NCI-H1105 treated with DMSO at 0.1 percent for 48 hours (cell line): Measurements from ENCODE around the gene BCAS4.
A peak's percentile ranks its signal among the peaks of the same experiment; 100 is the strongest.
"Not testable (repeated sequence)": the region's sequence is repeated elsewhere in the genome, so short reads cannot be mapped to it uniquely, and the experiment has no call there.

Experiments used
- DNase-seq: peaks from one replicate; lab custom pipeline; 2025; lab: John Stamatoyannopoulos, UW

The BCAS4 gene

DNA sequence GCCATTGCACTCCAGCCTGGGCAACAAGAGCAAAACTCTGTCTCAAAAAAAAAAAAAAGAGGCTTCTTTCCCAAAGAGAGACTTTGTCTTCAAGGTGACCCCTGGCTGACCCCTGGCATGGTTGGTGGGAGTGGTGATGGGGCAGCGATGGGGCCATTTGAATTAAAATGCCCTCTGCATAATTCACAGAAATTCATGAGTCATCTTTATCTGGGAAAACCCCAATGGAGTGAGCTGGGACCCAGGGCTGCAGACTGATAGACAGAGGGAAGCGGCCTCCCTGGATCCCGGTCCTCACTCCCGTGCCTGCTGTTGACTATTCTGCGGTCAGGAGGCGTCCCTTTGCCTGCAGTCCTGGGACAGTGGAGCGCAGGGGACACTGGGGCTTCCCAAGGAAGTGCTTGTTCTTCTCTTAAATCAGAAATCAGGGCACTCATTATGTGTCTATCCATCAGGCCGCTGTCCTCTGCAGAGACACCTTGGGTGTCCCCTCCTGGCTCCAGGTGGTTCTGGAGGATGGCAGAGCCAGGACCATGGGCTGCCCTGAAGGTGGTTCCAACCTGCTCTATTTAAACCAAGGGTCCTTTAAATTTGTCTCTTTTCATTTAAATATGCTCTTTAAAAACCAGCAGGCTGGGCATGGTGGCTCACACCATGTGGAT lies 23.3 kb upstream of the BCAS4 start:
- DNase-seq = not testable (repeated sequence)

DNA sequence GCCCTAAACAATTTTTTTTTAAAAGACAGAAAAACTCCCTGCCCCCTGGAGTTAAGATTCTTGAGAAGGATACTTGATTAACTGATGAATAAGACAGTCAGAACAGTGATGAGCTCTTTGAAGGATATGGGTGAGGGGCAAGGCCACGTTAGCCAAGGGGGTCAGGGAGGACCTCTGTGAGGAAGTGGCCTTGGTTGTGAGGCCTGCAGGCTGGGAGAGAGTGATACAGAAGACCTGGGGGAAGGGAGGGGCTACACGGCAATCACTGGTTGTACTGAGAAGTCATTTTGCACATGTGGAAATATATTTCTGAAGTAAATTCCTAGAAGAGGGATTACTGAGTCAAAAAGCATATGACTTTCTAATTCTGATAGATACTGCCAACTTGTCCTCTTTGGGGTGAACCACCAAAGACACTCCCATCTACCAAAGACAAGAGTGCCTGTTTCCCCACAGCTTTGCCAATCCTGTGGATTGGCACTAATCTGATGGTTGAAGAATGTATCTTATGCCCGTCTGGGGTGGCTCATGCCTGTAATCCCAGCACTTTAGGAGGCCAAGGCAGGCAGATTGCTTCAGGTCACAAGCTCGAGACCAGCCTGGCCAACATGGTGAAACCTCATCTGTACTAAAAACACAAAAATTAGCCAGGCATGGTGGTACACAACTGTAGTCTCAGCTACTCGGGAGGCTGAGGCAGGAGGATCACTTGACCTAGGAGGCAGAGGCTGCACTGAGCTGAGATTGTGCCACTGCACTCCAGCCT lies 22.3 kb upstream of the BCAS4 start:
- no peak for DNase-seq

DNA sequence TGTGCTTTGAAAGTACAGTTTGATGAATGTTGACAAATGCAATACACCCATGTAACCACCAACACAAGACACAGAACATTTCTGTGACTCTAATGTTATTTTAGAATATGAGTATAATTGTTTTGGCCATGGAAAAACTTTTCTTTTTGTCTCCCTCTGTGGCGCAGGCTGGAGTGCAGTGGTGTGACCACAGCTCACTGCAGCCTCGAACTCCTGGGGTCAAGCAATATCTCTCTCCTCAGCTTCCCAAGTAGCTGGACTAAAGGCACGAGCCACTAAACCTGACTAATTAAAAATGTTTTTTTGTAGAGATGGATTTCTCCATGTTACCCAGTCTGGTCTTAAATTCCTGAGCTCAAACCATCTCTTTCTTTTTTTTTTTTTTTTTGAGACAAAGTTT lies 20.3 kb upstream of the BCAS4 start:
- DNase-seq = no peak

- no peak for DNase-seq
Observed at GRCh38 chr20:50776122-50776817, 18.6 kb upstream of the BCAS4 start.

- DNase-seq = no peak
Observed at GRCh38 chr20:50777373-50777772, 17.5 kb upstream of the BCAS4 start.

DNA sequence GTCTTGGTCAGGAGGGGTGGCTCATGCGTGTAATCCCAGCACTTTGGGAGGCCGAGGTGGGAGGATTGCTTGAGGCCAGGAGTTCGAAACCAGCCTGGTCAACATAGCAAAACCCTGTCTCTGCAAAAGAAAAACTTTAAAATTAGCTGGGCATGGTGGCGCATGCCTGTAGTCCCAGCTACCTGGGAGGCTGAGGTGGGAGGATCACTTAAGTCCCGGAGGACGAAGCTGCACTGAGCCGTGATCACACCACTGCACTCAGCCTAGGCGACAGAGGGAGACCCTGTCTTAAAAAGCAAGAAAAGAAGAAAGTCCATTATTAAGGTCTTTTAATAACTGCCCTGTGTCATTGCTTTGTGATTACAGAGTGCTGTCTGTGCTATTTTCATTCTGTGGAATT lies 15.9 kb upstream of the BCAS4 start:
- DNase-seq = not testable (repeated sequence)

DNA sequence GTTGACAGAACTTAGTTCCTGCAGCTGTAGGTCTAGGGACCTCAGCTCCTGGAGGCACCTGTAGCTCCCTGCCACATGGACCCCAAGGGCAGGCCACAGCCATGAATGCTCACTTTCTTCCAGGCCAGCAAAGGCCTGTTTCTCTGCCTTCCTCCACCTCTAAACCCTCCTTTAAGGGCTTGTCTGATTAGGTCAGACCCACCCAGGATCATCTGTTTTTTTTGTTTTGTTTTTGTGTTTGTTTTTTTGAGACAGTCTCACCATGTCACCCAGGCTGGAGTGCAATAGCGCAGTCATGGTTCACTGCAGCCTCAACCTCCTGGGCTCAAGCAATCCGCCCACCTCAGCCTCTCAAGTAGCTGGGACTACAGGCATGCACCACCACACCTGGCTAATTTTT lies 11.5 kb upstream of the BCAS4 start:
- no peak for DNase-seq

GRCh38 chr20:50783903-50784302 lies 11.0 kb upstream of the BCAS4 start:
- DNase-seq = no peak

- DNase-seq = no peak
Observed at GRCh38 chr20:50784464-50784863, 10.4 kb upstream of the BCAS4 start.

GRCh38 chr20:50786703-50787102 lies 8.2 kb upstream of the BCAS4 start:
- no peak for DNase-seq

DNA sequence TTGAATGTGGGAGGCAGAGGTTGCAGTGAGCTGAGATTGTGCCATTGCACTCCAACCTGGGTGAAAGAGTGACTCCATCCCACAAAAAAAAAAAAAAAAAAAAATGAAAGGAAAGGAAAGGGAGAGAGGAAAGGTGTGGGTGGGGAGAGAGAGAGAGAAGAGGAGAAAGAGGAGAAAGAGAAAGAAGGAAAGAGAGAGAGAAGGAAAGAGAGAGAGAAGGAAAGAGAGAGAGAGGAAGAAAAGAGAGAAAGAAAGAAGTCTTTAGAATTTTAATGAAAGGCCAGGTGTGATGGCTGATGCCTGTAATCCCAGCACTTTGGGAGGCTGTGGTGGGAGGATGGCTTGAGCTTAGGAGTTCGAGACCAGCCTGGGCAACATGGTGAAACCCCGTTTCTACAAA lies 7.7 kb upstream of the BCAS4 start:
- DNase-seq = no peak

DNA sequence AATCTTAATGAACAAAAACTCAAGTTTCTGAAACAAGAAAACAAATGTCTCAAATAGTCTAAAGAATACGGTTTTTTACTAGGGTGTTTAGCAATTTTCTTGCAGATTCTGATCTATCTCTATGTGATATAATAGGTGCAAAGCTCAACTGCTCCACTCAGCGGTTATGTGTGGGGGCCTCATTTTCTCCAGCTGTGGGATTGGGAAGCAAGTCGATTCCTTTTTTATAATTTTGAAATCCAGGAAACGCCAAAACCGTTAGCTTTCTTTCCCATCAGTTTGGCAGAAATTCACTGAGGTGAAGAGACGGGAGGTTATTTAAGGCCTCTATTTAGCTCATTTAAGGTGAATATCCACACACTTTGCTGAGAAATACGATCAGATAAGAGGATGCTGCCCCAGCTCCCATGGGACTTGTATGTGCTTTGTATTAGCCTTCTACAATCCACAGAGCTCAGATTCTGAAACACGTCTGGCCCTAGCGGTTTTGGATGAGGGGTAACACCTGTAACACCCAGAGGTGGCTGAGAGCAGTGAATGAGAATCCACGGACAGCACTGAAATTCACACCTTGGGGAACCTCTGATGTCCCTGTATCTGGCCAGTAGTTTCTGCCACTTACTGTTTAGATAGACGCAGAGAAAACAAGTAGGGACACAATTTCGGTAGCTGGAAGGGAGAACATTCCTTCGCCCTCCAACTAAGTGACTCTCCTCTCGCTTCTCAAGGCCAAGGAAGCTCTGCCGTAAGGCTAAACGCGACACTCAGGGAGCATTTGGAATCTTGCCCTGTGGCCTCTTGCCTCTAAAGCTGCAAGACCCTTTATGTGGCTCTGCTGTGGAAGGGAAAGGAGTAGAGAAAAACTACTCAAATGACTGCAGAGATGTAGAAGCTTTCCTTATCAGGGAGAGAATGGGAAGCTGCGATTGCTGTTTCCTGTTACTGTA lies 6.5 kb upstream of the BCAS4 start:
- DNase-seq = no peak

DNA sequence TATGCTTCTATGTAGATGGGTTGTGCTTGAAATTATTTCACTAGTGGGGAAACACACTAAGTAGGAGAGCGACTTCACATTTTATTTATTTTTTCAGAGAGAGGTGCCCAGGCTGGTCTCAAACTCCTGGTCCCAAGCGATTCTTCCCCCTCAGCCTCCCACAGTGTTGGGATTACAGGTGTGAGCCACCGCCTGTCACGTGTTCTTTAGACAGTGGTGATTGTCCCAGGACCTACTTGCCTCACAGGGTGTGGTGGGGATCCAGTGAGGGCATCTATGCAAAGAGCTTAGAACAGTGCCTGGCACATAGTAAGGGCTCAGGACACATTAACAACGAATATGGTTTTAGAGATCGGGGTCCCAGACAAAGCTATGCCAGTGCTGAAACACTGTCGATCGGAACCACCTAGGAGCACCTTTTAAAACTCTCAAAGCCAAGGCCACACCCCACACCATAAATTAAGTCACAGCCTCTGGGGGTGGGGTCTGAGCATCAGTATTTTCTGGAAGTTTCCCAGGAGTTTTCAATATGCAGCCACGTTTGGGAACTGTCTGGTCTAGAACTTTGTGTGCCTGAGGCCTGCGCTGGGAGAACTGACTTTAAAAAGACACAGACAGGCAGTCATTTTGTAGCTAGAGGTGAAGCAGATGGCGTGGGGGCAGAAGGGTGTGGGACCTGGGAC lies 4.8 kb upstream of the BCAS4 start:
- DNase-seq = no peak

DNA sequence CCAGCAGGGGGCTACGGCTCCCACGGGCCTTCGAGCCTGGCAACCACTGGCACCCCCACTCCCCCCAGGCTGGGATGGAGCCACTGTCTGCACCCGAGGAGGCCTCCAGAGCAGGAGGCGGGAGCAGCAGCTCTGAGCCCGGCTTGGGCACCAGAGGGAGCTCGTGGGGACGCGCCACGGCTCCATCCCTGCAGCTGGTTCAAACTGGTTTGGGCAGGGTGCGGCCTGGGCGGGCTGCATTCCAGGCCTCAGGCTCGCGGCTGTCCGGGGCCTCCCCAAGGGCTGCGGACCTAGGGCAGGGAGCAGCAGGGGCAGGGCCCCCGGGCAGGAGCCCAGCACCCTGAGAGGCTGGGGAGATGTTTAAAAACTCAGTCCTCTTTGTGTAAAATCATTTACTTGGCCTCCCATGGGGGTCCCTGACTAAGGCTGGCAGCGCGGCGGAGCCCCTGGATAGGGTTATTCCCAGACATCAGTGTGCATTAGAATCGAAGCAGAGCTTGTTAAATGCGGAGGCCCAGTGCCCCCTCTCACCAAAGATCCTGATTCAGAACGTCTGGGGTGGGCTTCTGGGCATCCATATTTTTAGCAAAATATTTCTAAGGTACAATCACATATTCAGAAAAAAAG lies 4.1 kb upstream of the BCAS4 start:
- peak; percentile 41 for DNase-seq

DNA sequence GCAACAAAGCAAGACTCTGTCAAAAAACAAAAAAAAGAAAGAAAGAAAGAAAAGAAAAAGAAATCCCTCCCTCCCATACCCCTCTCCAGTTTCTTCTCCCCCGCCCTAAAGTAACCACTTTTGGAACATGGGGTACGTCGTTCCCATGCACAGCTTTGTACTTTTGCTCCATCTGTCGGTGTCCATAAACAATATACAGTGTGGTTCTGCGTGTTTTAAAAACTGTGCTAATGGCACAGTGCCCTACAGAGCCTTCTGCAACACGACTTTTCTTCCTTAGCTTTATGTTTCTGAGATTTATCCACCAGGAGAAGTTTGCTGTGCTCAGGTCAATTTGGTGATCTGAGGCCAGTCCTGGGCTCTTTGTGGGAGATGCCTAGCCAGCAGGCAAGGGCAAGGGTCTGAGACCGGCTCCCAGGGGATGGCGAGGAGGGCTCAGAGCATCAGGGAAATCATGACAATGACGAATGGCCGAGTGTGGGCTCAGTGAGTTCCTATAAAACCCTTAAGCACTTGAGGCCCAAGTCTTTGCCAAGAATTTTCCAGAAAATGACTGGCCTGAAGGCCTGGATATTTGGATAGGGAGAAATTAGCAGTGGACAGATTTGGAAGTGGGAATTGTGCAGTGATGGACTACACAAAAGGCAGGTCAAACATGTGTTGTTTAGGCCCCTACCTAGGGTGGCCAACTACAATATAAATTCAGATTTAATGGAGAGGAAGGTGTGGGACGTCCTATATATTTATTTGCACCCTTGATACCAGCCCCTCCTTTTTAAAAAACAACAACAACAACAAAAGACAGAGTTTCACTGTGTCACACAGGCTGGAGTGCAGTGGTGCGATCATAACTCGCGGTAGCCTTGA lies 1.9 kb upstream of the BCAS4 start:
- no peak for DNase-seq

- DNase-seq = not testable (repeated sequence)
Observed at GRCh38 chr20:50793575-50794016, 1.3 kb upstream of the BCAS4 start.

GRCh38 chr20:50794181-50794845 lies 548 bp upstream of the BCAS4 start:
- no peak for DNase-seq

GRCh38 chr20:50797142-50797541 lies 2.3 kb downstream of the BCAS4 start:
- DNase-seq = no peak

GRCh38 chr20:50798650-50799049 lies 3.8 kb downstream of the BCAS4 start:
- no peak for DNase-seq
